Liver (tissue), 9 donors: ENCODE measurements around the gene SNCAIP. TPM values are rescaled to one million over a fixed set of nuclear protein-coding genes. Genes with fewer than 3 reads are reported as not detected.

Source experiments
- DNase-seq: peaks from one replicate; pipeline ENCODE4 v3.0.0-alpha.2; 2017; ENCODE audit warnings: low spot score
- H3K27ac ChIP-seq, 2 donors: one replicate each; pipeline ENCODE4 v1.7.0; 2013; ENCODE audit warnings: inconsistent platforms in 2 of 2, low read length in 2 of 2, control low read depth in 1 of 2, low read depth in 1 of 2, mild to moderate bottlenecking in 1 of 2
- H3K27me3 ChIP-seq, 4 donors: one replicate each; pipeline versions ENCODE4 v1.6.1 to v1.7.0; 2013; ENCODE audit warnings: low read length in 3 of 4, inconsistent platforms in 1 of 4, mild to moderate bottlenecking in 1 of 4, moderate library complexity in 1 of 4; ENCODE audit not compliant: control insufficient read depth in 4 of 4, insufficient read depth in 4 of 4
- H3K36me3 ChIP-seq, 4 donors: one replicate each; pipeline versions ENCODE4 v1.6.1 to v1.7.0; 2013; ENCODE audit warnings: low read length in 3 of 4, mild to moderate bottlenecking in 3 of 4, low read depth in 1 of 4, moderate library complexity in 1 of 4; ENCODE audit not compliant: control insufficient read depth in 4 of 4, insufficient read depth in 3 of 4
- H3K4me1 ChIP-seq, 4 donors: one replicate each; pipeline versions ENCODE4 v1.6.1 to v1.7.0; 2013; ENCODE audit warnings: low read length in 3 of 4, mild to moderate bottlenecking in 3 of 4, moderate library complexity in 1 of 4; ENCODE audit not compliant: control insufficient read depth in 4 of 4, insufficient read depth in 4 of 4
- H3K4me3 ChIP-seq, 3 donors: one replicate each; pipeline versions ENCODE4 v1.6.1 to v1.7.0; 2013; ENCODE audit warnings: low read length in 3 of 3, control low read depth in 1 of 3, low read depth in 1 of 3, mild to moderate bottlenecking in 1 of 3
- H3K9ac ChIP-seq, 2 donors: one replicate each; pipeline ENCODE4 v1.7.0; 2013; ENCODE audit warnings: low read length in 2 of 2, mild to moderate bottlenecking in 2 of 2, moderate library complexity in 2 of 2, control low read depth in 1 of 2, low read depth in 1 of 2
- H3K9me3 ChIP-seq, 4 donors: one replicate each; pipeline versions ENCODE4 v1.6.1 to v1.7.0; 2013; ENCODE audit warnings: low read length in 3 of 4; ENCODE audit not compliant: control insufficient read depth in 4 of 4
- ATF3 ChIP-seq: IDR thresholded peaks from 2 replicates; pipeline ENCODE4 v1.6.1; 2016; ENCODE audit warnings: antibody characterized with exemption
- CTCF ChIP-seq: fragments of 150-350 bp; IDR thresholded peaks from 2 replicates; pipeline ENCODE4 v1.5.1; 2017; ENCODE audit warnings: improper control_type of control experiment, low read depth, low read length; ENCODE audit not compliant: missing input control
- EGR1 ChIP-seq, 2 donors: IDR thresholded peaks; 2 replicates each; pipeline ENCODE4 v1.6.1; 2016 to 2018; ENCODE audit warnings: antibody characterized with exemption in 2 of 2, low read depth in 2 of 2
- FOXA1 ChIP-seq: IDR thresholded peaks from 2 replicates; pipeline ENCODE4 v1.6.1; 2016; ENCODE audit warnings: antibody characterized with exemption
- FOXA2 ChIP-seq: IDR thresholded peaks from 2 replicates; pipeline ENCODE4 v1.6.1; 2016; ENCODE audit warnings: antibody characterized with exemption
- GABPA ChIP-seq, 2 donors: IDR thresholded peaks in 1 of 2; conservative IDR thresholded peaks in 1 of 2; 2 replicates each; pipeline ENCODE4 v1.6.1; 2016; ENCODE audit warnings: antibody characterized with exemption in 2 of 2, mild to moderate bottlenecking in 1 of 2, moderate library complexity in 1 of 2
- HNF4A ChIP-seq, 2 donors: conservative IDR thresholded peaks; 2 replicates each; pipeline ENCODE4 v1.6.1; 2016; ENCODE audit warnings: antibody characterized with exemption in 2 of 2, mild to moderate bottlenecking in 2 of 2
- HNF4G ChIP-seq: IDR thresholded peaks from 2 replicates; pipeline ENCODE4 v1.6.1; 2016; ENCODE audit warnings: antibody characterized with exemption
- JUND ChIP-seq, 2 donors: IDR thresholded peaks; 2 replicates each; pipeline ENCODE4 v1.6.1; 2016; ENCODE audit warnings: antibody characterized with exemption in 2 of 2
- MAX ChIP-seq: IDR thresholded peaks from 2 replicates; pipeline ENCODE4 v1.6.1; 2016; ENCODE audit warnings: antibody characterized with exemption
- NR2F2 ChIP-seq: IDR thresholded peaks from 2 replicates; pipeline ENCODE4 v1.6.1; 2016; ENCODE audit warnings: antibody characterized with exemption
- RAD21 ChIP-seq, 2 donors: IDR thresholded peaks; 2 replicates each; pipeline ENCODE4 v1.6.1; 2016; ENCODE audit warnings: antibody characterized with exemption in 2 of 2, mild to moderate bottlenecking in 2 of 2
- RXRA ChIP-seq, 2 donors: IDR thresholded peaks; 2 replicates each; pipeline ENCODE4 v1.6.1; 2017 to 2018; ENCODE audit warnings: antibody characterized with exemption in 2 of 2, mild to moderate bottlenecking in 1 of 2
- SP1 ChIP-seq: IDR thresholded peaks from 2 replicates; pipeline ENCODE4 v1.6.1; 2018; ENCODE audit warnings: antibody characterized with exemption, mild to moderate bottlenecking
- TAF1 ChIP-seq: conservative IDR thresholded peaks from 2 replicates; pipeline ENCODE4 v1.6.1; 2016; ENCODE audit warnings: antibody characterized with exemption, mild to moderate bottlenecking
- YY1 ChIP-seq: IDR thresholded peaks from 2 replicates; pipeline ENCODE4 v1.6.1; 2016; ENCODE audit warnings: antibody characterized with exemption, mild to moderate bottlenecking
- WGBS: extraction: QIAGEN DNeasy Blood & Tissue Kit; methylation state at CpG from one replicate; pipeline ENCODE4 v1.1.7; 2013; 5-methylcytosine and 5-hydroxymethylcytosine counted together
- polyA plus RNA-seq, 2 donors: library from polyadenylated mRNA; stranded (reverse) in 1 of 2; unstranded in 1 of 2; fragments of 200-250 nt in 1 of 2; fragments of >200 nt in 1 of 2; fragmentation: Nextera tagmentation in 1 of 2; extraction: Ambion mirVana in 1 of 2; gene quantifications; one replicate each; pipeline versions ENCODE4 v1.2.1 to v1.2.3, GENCODE V29; 2013 to 2015
- total RNA-seq, 2 donors: library from RNA; depleted of rRNA; stranded (reverse); fragments of >200 nt; gene quantifications; one replicate each; pipeline ENCODE4 v1.2.3, GENCODE V29; 2014
- TF ChIP-seq, protein P1 (sequence below): IDR thresholded peaks from 2 replicates; pipeline ENCODE4 v1.6.1; 2016; ENCODE audit warnings: antibody characterized with exemption
- TF ChIP-seq, protein P2 (sequence below): IDR thresholded peaks from 2 replicates; pipeline ENCODE4 v1.6.1; 2016; ENCODE audit warnings: antibody characterized with exemption, mild to moderate bottlenecking
- donor health status: healthy.
- donor health status: healthy.
- donor health status: healthy.
- donor health status: healthy.
- donor health status: healthy.

The SNCAIP gene
- total and polyA plus RNA-seq, 4 donors, result 0.17 to 2.1 (median 0.74) TPM

DNA sequence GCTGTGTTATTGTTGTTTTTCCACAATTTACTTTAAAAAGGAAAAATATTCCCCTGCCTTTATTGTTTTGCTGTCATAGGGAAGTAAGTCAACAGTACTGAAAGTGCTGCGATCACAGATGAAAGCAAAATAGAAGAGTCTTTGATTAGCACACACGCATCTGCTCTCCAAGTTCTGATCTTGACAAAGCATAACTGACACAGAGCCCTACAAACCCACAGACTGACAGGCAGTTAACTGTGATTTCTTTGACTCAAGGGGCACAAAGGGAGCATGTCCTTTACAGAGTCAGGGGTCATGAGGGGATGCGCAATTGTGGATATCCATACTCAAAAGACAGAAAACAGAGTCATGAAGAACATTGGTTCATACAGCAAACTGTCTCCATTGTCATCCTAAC is 123.7 kb downstream of the SNCAIP start:
- peaks cover 0 to 3% (median 0%) of the 10 kb centered on the region in 4 donors for H3K4me1 ChIP-seq
- no peak overlapping the region for H3K27ac ChIP-seq
- WGBS, result 92% methylated on average over 3 of the region's 3 CpGs
- no peaks in the 10 kb centered on the region for H3K36me3 ChIP-seq
- DNase-seq, result no peak
- no peaks in the 10 kb centered on the region for H3K27me3 ChIP-seq
- H3K4me3 ChIP-seq, result no peak overlapping the region
- no peak for TF ChIP-seq MAX
- no peak for TF ChIP-seq RAD21 (IDR thresholded peaks at IDR 0.05)
- TF ChIP-seq HNF4G, result no peak
- TF ChIP-seq, protein P1, sequence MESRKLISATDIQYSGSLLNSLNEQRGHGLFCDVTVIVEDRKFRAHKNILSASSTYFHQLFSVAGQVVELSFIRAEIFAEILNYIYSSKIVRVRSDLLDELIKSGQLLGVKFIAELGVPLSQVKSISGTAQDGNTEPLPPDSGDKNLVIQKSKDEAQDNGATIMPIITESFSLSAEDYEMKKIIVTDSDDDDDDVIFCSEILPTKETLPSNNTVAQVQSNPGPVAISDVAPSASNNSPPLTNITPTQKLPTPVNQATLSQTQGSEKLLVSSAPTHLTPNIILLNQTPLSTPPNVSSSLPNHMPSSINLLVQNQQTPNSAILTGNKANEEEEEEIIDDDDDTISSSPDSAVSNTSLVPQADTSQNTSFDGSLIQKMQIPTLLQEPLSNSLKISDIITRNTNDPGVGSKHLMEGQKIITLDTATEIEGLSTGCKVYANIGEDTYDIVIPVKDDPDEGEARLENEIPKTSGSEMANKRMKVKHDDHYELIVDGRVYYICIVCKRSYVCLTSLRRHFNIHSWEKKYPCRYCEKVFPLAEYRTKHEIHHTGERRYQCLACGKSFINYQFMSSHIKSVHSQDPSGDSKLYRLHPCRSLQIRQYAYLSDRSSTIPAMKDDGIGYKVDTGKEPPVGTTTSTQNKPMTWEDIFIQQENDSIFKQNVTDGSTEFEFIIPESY, result no peak
- TF ChIP-seq EGR1 (IDR thresholded peaks at IDR 0.05; ENCODE audit: low read depth in 2 of 2), result no peak
- TF ChIP-seq FOXA1, result no peak
- no peak for TF ChIP-seq RXRA (IDR thresholded peaks at IDR 0.05)
- TF ChIP-seq ATF3, result no peak
- no peak for TF ChIP-seq NR2F2
- TF ChIP-seq SP1, result no peak
- TF ChIP-seq CTCF, result no peak
- no peak for TF ChIP-seq TAF1
- TF ChIP-seq GABPA (IDR thresholded peaks at IDR 0.05 in 1 of 2, conservative IDR thresholded peaks at IDR 0.05 in 1 of 2), result no peak
- no peak for TF ChIP-seq HNF4A (conservative IDR thresholded peaks at IDR 0.05)
- TF ChIP-seq YY1, result no peak
- no peak for TF ChIP-seq JUND (IDR thresholded peaks at IDR 0.05)
- TF ChIP-seq FOXA2, result no peak
- TF ChIP-seq, protein P2, sequence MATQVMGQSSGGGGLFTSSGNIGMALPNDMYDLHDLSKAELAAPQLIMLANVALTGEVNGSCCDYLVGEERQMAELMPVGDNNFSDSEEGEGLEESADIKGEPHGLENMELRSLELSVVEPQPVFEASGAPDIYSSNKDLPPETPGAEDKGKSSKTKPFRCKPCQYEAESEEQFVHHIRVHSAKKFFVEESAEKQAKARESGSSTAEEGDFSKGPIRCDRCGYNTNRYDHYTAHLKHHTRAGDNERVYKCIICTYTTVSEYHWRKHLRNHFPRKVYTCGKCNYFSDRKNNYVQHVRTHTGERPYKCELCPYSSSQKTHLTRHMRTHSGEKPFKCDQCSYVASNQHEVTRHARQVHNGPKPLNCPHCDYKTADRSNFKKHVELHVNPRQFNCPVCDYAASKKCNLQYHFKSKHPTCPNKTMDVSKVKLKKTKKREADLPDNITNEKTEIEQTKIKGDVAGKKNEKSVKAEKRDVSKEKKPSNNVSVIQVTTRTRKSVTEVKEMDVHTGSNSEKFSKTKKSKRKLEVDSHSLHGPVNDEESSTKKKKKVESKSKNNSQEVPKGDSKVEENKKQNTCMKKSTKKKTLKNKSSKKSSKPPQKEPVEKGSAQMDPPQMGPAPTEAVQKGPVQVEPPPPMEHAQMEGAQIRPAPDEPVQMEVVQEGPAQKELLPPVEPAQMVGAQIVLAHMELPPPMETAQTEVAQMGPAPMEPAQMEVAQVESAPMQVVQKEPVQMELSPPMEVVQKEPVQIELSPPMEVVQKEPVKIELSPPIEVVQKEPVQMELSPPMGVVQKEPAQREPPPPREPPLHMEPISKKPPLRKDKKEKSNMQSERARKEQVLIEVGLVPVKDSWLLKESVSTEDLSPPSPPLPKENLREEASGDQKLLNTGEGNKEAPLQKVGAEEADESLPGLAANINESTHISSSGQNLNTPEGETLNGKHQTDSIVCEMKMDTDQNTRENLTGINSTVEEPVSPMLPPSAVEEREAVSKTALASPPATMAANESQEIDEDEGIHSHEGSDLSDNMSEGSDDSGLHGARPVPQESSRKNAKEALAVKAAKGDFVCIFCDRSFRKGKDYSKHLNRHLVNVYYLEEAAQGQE, result no peak
- H3K9ac ChIP-seq, result no peak overlapping the region
- no peaks in the 10 kb centered on the region for H3K9me3 ChIP-seq
